CD4-positive, alpha-beta T cell treated with Interleukin-17A for 1 hour (primary cell): ENCODE results near the gene BBX.
"Not testable (repeated sequence)": the region's sequence is repeated elsewhere in the genome, so short reads cannot be mapped to it uniquely, and the experiment has no call there.

Experiments used
- DNase-seq: peaks from one replicate; pipeline ENCODE4 v3.0.0-alpha.2; 2020

BBX gene

GRCh38 chr3:107810171-107811071 lies 287.7 kb downstream of the BBX start:
- DNase-seq = no peak

GRCh38 chr3:107813026-107813425 lies 290.3 kb downstream of the BBX start:
- no peak for DNase-seq

GRCh38 chr3:107816107-107816506 lies 293.3 kb downstream of the BBX start:
- DNase-seq = no peak

GRCh38 chr3:107817076-107817475 lies 294.3 kb downstream of the BBX start:
- no peak for DNase-seq

GRCh38 chr3:107818025-107818424 lies 295.3 kb downstream of the BBX start:
- DNase-seq = no peak

- no peak for DNase-seq
These were observed 296.9 kb downstream of the BBX start for GRCh38 chr3:107819656-107820055.

GRCh38 chr3:107822308-107822707 lies 299.5 kb downstream of the BBX start:
- no peak for DNase-seq

- DNase-seq = no peak
These were observed 302.1 kb downstream of the BBX start for GRCh38 chr3:107824822-107825371.

GRCh38 chr3:107825556-107825955 lies 302.8 kb downstream of the BBX start:
- no peak for DNase-seq

- DNase-seq = no peak
These were observed 304.0 kb downstream of the BBX start for GRCh38 chr3:107826727-107827126.

- no peak for DNase-seq
These were observed 306.4 kb downstream of the BBX start for GRCh38 chr3:107829185-107829584.

GRCh38 chr3:107831590-107831989 lies 308.8 kb downstream of the BBX start:
- DNase-seq = no peak

GRCh38 chr3:107833043-107833442 lies 310.3 kb downstream of the BBX start:
- DNase-seq = no peak

GRCh38 chr3:107833722-107834416 lies 311.1 kb downstream of the BBX start:
- no peak for DNase-seq

- not testable (repeated sequence) for DNase-seq
These were observed 312.2 kb downstream of the BBX start for GRCh38 chr3:107835001-107835400.

GRCh38 chr3:107837895-107838612 lies 315.3 kb downstream of the BBX start:
- DNase-seq = no peak

- no peak for DNase-seq
These were observed 319.1 kb downstream of the BBX start for GRCh38 chr3:107841831-107842230.

GRCh38 chr3:107842940-107843339 lies 320.2 kb downstream of the BBX start:
- DNase-seq = no peak

GRCh38 chr3:107845380-107846278 lies 322.9 kb downstream of the BBX start:
- no peak for DNase-seq

GRCh38 chr3:107846279-107846852 lies 323.6 kb downstream of the BBX start:
- peak; percentile 17 for DNase-seq

- no peak for DNase-seq
These were observed 325.0 kb downstream of the BBX start for GRCh38 chr3:107847791-107848190.
